Stimulated activated CD4-positive, alpha-beta T cell treated with anti-CD3 and anti-CD28 coated beads, Interleukin-2, amount 100 ng/mL, for 24 hours (primary cell): ENCODE results near the gene SETD6.
"Not testable (repeated sequence)": the region's sequence is repeated elsewhere in the genome, so short reads cannot be mapped to it uniquely, and the experiment has no call there.

Experiments
- DNase-seq, 2 donors: peaks; one replicate each; pipeline ENCODE4 v3.0.0-alpha.2; 2020

SETD6 gene

GRCh38 chr16:58548378-58548777 is 33.1 kb downstream of the SETD6 start:
- DNase-seq, result no peak

- DNase-seq, result no peak
Measured at GRCh38 chr16:58551496-58551895, 36.2 kb downstream of the SETD6 start.

DNA sequence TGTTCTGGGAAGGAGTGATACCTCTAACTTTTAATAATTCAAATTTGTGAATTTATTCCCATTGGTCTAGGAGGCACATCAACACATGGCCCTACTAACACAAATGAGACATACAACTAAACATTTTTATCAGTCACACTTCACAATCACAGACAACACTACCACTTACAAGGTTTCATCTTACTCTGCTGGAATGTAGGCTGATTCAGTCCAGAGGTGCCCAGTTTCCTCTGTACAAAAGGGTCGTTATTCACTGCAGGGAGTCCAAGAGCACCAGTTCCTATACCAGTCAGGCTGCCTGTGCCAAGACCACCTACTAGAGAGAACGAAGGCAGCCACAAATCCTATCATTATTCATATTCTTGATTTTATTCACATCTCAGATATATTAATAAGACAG is 41.4 kb downstream of the SETD6 start:
- DNase-seq, result no peak

GRCh38 chr16:58563235-58563634 is 47.9 kb downstream of the SETD6 start:
- no peak for DNase-seq

DNA sequence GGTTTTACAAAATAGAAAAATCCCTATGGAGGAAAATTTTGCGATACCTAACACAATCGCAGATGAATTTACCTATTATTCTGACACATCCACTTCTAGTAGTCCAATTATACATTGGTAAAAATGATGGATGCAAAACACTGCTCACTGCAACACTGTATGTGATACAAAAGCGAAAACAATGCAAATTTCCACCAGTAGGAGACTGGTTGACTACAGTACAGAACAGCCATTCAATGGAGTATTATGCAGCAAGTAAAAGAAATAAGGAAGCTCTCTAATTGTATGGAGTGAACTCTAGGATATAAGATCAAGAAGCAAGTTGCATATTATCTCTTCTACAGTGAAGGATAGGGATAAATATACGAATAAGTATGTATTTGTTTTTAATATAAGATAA is 48.5 kb downstream of the SETD6 start:
- DNase-seq, result no peak

- not testable (repeated sequence) for DNase-seq
Measured at GRCh38 chr16:58565697-58566096, 50.4 kb downstream of the SETD6 start.
